SK-N-SH treated with all-trans-retinoic acid at 6 μM for 48 hours (cell line): ENCODE results near the gene LCN2.

Source experiments
- ATAC-seq: fragments of 200-7000 bp; cut with Tn5 transposase; 3 replicates; pipeline ENCODE4 v1.9.1; 2020; ENCODE audit warnings: mild to moderate bottlenecking, moderate library complexity
- ARNTL ChIP-seq: fragments of 450-650 bp; formaldehyde crosslinking; IDR thresholded peaks from 2 replicates; pipeline ENCODE4 v1.5.0; 2020; ENCODE audit warnings: low read depth, mild to moderate bottlenecking, moderate library complexity, borderline replicate concordance
- BACH2 ChIP-seq: fragments of 250-450 bp; sonication (Bioruptor Pico); IDR thresholded peaks from 2 replicates; pipeline ENCODE4 v1.9.0; 2021; ENCODE audit warnings: mild to moderate bottlenecking, borderline replicate concordance
- CREB5 ChIP-seq: fragments of 250-450 bp; sonication (Bioruptor Pico); IDR thresholded peaks from 2 replicates; pipeline ENCODE4 v1.5.1; 2020; ENCODE audit warnings: low read depth, mild to moderate bottlenecking, moderate library complexity
- CSDC2 ChIP-seq: fragments of 250-450 bp; sonication (Bioruptor Pico); IDR thresholded peaks from 2 replicates; pipeline ENCODE4 v1.5.0; 2020; ENCODE audit warnings: mild to moderate bottlenecking, moderate library complexity
- CSRNP3 ChIP-seq: fragments of 250-450 bp; sonication (Bioruptor Pico); IDR thresholded peaks from 2 replicates; pipeline ENCODE4 v1.5.1; 2021; ENCODE audit warnings: mild to moderate bottlenecking, moderate library complexity
- ESRRG ChIP-seq: fragments of 250-450 bp; sonication (Bioruptor Pico); IDR thresholded peaks from 2 replicates; pipeline ENCODE4 v1.6.1; 2021; ENCODE audit warnings: mild to moderate bottlenecking
- GLIS3 ChIP-seq: fragments of 250-450 bp; sonication (Bioruptor Pico); IDR thresholded peaks from 2 replicates; pipeline ENCODE4 v1.5.0; 2020; ENCODE audit warnings: mild to moderate bottlenecking, moderate library complexity
- ISL1 ChIP-seq: fragments of 250-450 bp; sonication (Bioruptor Pico); IDR thresholded peaks from 2 replicates; pipeline ENCODE4 v2.1.2; 2022; ENCODE audit warnings: mild to moderate bottlenecking, moderate library complexity
- OSR1 ChIP-seq: fragments of 250-450 bp; sonication (Bioruptor Pico); IDR thresholded peaks from 2 replicates; pipeline ENCODE4 v1.8.0; 2022; ENCODE audit warnings: moderate library complexity, mild to moderate bottlenecking, inconsistent platforms
- PATZ1 ChIP-seq: fragments of 250-450 bp; sonication (Bioruptor Pico); IDR thresholded peaks from 2 replicates; pipeline ENCODE4 v1.8.0; 2020; ENCODE audit warnings: mild to moderate bottlenecking, moderate library complexity, borderline replicate concordance
- POU6F1 ChIP-seq: fragments of 250-450 bp; sonication (Bioruptor Pico); IDR thresholded peaks from 2 replicates; pipeline ENCODE4 v1.8.0; 2021; ENCODE audit warnings: low read depth, mild to moderate bottlenecking, moderate library complexity, borderline replicate concordance
- RARB ChIP-seq: fragments of 250-450 bp; sonication (Bioruptor Pico); IDR thresholded peaks from 2 replicates; pipeline ENCODE4 v1.8.0; 2021; ENCODE audit warnings: mild to moderate bottlenecking, moderate library complexity
- SNAI2 ChIP-seq: fragments of 250-450 bp; sonication (Bioruptor Pico); IDR thresholded peaks from 2 replicates; pipeline ENCODE4 v1.5.0; 2020; ENCODE audit warnings: mild to moderate bottlenecking, moderate library complexity
- TOX ChIP-seq: fragments of 250-450 bp; sonication (Bioruptor Pico); IDR thresholded peaks from 2 replicates; pipeline ENCODE4 v1.8.0; 2021; ENCODE audit warnings: mild to moderate bottlenecking, moderate library complexity, borderline replicate concordance
- TSHZ2 ChIP-seq: fragments of 250-450 bp; sonication (Bioruptor Pico); IDR thresholded peaks from 2 replicates; pipeline ENCODE4 v1.5.0; 2020; ENCODE audit warnings: mild to moderate bottlenecking, moderate library complexity
- ZC3H10 ChIP-seq: fragments of 250-450 bp; sonication (Bioruptor Pico); IDR thresholded peaks from 2 replicates; pipeline ENCODE4 v1.5.1; 2021; ENCODE audit warnings: mild to moderate bottlenecking, moderate library complexity
- ZFP3 ChIP-seq: fragments of 250-450 bp; sonication (Bioruptor Pico); IDR thresholded peaks from 2 replicates; pipeline ENCODE4 v1.5.0; 2020; ENCODE audit warnings: mild to moderate bottlenecking, moderate library complexity
- ZFP30 ChIP-seq: fragments of 450-650 bp; formaldehyde crosslinking; IDR thresholded peaks from 2 replicates; pipeline ENCODE4 v1.5.0; 2022; ENCODE audit warnings: mild to moderate bottlenecking, moderate library complexity
- ZNF565 ChIP-seq: fragments of 450-650 bp; formaldehyde crosslinking; conservative IDR thresholded peaks from 2 replicates; pipeline ENCODE4 v1.5.0; 2020; ENCODE audit warnings: low read depth, mild to moderate bottlenecking, moderate library complexity
- ZNF70 ChIP-seq: fragments of 450-650 bp; formaldehyde crosslinking; IDR thresholded peaks from 2 replicates; pipeline ENCODE4 v1.5.0; 2020; ENCODE audit warnings: mild to moderate bottlenecking, moderate library complexity
- ZNF8 ChIP-seq: fragments of 450-650 bp; formaldehyde crosslinking; IDR thresholded peaks from 2 replicates; pipeline ENCODE4 v1.5.0; 2020; ENCODE audit warnings: mild to moderate bottlenecking, moderate library complexity

LCN2 gene

GRCh38 chr9:128102196-128102595 lies 47.1 kb upstream of the LCN2 start:
- no peak for TF ChIP-seq ZNF70 (CRISPR knock-in tag)
- no peak for TF ChIP-seq TOX (CRISPR knock-in tag)
- no peak for TF ChIP-seq POU6F1 (CRISPR knock-in tag)
- TF ChIP-seq ESRRG (CRISPR knock-in tag) = no peak
- TF ChIP-seq ISL1 (CRISPR knock-in tag) = no peak
- no peak for TF ChIP-seq ZC3H10 (CRISPR knock-in tag)
- no peak for TF ChIP-seq ZNF8
- no peak for TF ChIP-seq BACH2 (CRISPR knock-in tag)
- no peak for TF ChIP-seq SNAI2 (CRISPR knock-in tag)
- no peak for TF ChIP-seq CREB5 (CRISPR knock-in tag)
- no peak for TF ChIP-seq CSDC2 (CRISPR knock-in tag)
- TF ChIP-seq PATZ1 (CRISPR knock-in tag) = no peak
- no peak for TF ChIP-seq GLIS3 (CRISPR knock-in tag)
- no peak for TF ChIP-seq ZNF565 (CRISPR knock-in tag)
- no peak for TF ChIP-seq ARNTL (CRISPR knock-in tag)
- TF ChIP-seq CSRNP3 = no peak
- TF ChIP-seq ZFP30 (CRISPR knock-in tag) = no peak
- no peak for TF ChIP-seq TSHZ2 (CRISPR knock-in tag)
- TF ChIP-seq RARB (CRISPR knock-in tag) = no peak
- no peak for TF ChIP-seq ZFP3 (CRISPR knock-in tag)
- no peak for ATAC-seq

- ATAC-seq = no peak
- TF ChIP-seq ESRRG (CRISPR knock-in tag) = no peak
- TF ChIP-seq ARNTL (CRISPR knock-in tag) = no peak
- no peak for TF ChIP-seq SNAI2 (CRISPR knock-in tag)
- TF ChIP-seq CREB5 (CRISPR knock-in tag) = no peak
- TF ChIP-seq OSR1 (CRISPR knock-in tag) = no peak
- TF ChIP-seq ZNF8 = no peak
- TF ChIP-seq PATZ1 (CRISPR knock-in tag) = no peak
- TF ChIP-seq ZNF70 (CRISPR knock-in tag) = no peak
- TF ChIP-seq ZNF565 (CRISPR knock-in tag) = no peak
- TF ChIP-seq POU6F1 (CRISPR knock-in tag) = no peak
- TF ChIP-seq RARB (CRISPR knock-in tag) = no peak
Observed at GRCh38 chr9:128102861-128103588, 46.2 kb upstream of the LCN2 start.
